Activated gamma-delta T cell treated with Interleukin-2 at 50 U/mL for 16 hours (primary cell): ENCODE measurements around the gene MARVELD3.
"Not testable (repeated sequence)": the region's sequence is repeated elsewhere in the genome, so short reads cannot be mapped to it uniquely, and the experiment has no call there.

ENCODE experiments used
- DNase-seq: peaks from one replicate; pipeline ENCODE4 v3.0.0-alpha.2; 2020

The MARVELD3 gene

DNA sequence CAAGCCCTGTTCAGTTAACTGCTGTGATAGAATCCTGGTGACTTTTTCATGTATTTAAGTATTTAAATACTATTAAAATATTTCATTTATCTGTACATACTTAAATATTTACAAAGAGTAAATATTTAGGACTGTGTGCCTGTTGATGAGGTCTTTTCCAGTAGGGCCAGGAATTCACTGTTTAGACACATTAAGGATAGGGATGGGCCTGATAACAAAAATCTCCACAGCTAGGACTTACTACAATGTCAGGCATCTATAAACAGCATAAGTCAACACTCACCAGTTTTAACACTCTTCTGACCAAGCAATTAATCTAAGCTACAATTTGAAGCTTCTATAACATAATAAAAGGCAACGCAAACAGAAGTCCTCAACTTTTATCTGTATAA lies 47.6 kb downstream of the MARVELD3 start:
- DNase-seq, result no peak

DNA sequence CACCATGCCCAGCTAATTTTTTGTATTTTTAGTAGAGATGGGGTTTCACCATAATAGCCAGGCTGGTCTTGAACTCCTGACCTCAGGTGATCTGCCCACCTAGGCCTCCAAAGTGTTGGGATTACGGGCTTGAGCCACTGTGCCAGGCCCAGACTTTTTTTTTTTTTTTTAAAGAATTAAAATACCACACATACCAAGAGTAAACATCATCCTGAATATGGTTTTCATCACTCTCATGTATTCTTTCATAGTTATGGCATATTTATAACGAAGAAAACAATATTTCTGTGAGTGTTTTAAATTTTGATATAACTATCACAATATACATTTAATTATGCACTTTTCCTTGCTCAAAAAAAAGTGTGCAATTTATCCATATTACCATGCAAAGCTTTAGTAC lies 48.2 kb downstream of the MARVELD3 start:
- no peak for DNase-seq

DNA sequence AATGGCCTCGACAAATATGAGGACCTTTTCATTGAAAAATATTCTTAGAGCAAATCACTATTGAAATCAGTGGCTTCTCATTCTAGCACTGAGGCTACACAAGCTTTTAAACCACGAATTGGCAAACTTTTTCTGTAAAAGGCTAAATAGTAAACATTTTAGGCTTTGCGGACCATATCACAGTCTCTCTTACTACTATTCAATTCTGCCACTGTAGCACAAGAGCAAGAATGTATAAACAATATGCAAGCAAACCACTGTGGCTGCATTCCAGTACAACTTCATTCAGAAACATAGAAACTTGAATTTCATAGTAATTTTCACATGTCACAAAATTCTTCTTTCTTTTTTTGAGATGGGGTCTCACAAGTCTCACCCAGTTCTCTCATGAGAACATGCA lies 49.4 kb downstream of the MARVELD3 start:
- no peak for DNase-seq

DNA sequence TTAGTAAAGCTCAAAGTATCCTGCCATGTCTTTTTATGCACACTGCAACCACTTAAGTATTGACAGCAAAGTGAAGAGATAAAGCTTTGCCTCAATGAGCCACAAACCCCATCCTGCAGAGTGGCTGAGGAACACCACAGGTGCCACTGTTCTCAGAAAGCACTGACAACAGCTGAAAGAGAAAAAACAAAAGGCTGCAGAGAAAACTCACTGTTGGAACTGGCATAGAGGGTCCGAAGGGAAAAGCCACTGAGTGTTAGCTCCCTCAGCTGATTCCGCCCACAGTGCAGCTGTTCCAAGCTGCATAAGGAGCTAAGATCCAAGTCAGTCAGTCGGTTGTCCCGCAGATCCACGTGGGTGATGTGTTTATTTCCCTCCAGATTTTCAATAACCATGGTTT lies 50.3 kb downstream of the MARVELD3 start:
- no peak for DNase-seq

DNA sequence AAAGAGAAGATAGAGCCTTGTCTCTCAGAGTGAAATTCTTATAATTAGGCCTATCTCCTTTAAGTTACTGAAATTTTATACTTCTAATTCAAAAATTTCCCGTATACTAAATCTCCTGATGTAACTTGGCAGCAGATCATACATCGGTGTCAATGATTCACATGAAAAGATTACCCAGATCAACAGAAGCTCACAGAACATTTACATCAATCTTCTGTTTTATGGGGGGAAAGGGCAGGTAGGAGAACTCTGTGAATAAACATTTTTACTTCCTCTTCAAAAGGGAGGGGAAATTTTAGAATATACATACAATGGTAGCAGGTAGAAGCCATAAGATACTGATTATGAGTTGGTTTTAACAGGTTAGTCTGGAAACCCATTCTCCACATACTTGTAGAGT lies 55.4 kb downstream of the MARVELD3 start:
- DNase-seq, result no peak

DNA sequence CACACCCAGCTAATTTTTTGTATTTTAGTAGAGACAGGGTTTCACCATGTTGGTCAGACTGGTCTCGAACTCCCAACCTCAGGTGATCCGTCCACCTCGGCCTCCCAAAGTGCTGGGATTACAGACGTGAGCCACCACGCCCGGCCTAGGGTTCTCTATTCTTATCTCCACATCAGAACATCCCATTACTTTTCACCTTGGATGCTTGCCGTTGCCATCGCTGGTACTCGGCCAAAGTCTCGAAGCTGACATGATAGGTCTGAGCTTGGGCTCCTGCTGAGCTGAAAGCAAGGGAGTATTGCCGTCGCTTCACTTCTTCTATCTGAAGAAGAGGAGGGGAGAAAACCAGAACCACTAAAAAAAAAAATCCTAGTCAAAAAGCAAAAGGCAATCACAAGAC lies 58.3 kb downstream of the MARVELD3 start:
- DNase-seq, result not testable (repeated sequence)
